OCI-LY3 (cell line): Measurements from ENCODE around the gene BABAM2.

Experiments
- H2AFZ ChIP-seq: fragments of 200-600, 300-600 bp; shearing (Covaris generic); 2 replicates; pipeline ENCODE4 v1.6.0; 2014; ENCODE audit warnings: antibody characterized with exemption, low read depth, low read length
- H3K27ac ChIP-seq: fragments of 200-600, 300-600 bp; sonication (generic); 2 replicates; pipeline ENCODE4 v1.5.1; 2014; ENCODE audit warnings: mild to moderate bottlenecking, low read length, moderate library complexity, mixed read lengths
- H3K27me3 ChIP-seq: fragments of 200-600, 300-600 bp; sonication (generic); 2 replicates; pipeline ENCODE4 v1.6.1; 2014; ENCODE audit warnings: low read depth, low read length, mixed read lengths
- H3K36me3 ChIP-seq: fragments of 200-600, 300-600 bp; sonication (generic); replicated peaks from 2 replicates; pipeline ENCODE3; 2014; ENCODE audit warnings: low read depth, low read length, mixed read lengths
- H3K4me1 ChIP-seq: fragments of 300-600, 200-600 bp; sonication (generic); 2 replicates; pipeline ENCODE4 v1.6.1; 2014; ENCODE audit warnings: low read length, mixed read lengths
- H3K4me2 ChIP-seq: fragments of 200-600, 300-600 bp; sonication (generic); 2 replicates; pipeline ENCODE4 v1.6.1; 2014; ENCODE audit warnings: low read length, mixed read lengths
- H3K4me3 ChIP-seq: fragments of 300-600, 200-600 bp; sonication (generic); 2 replicates; pipeline ENCODE4 v1.5.1; 2014; ENCODE audit warnings: antibody characterized with exemption, mild to moderate bottlenecking, low read length, moderate library complexity
- H3K79me2 ChIP-seq: fragments of 300-600, 200-600 bp; shearing (Covaris generic); 2 replicates; pipeline ENCODE4 v1.6.1; 2014; ENCODE audit warnings: mild to moderate bottlenecking, low read length, mixed read lengths
- H3K9ac ChIP-seq: fragments of 300-600, 200-600 bp; shearing (Covaris generic); 2 replicates; pipeline ENCODE4 v1.6.0; 2014; ENCODE audit warnings: mild to moderate bottlenecking, low read length, moderate library complexity
- H3K9me3 ChIP-seq: fragments of 200-600, 300-600 bp; shearing (Covaris generic); 2 replicates; pipeline ENCODE4 v1.6.1; 2014; ENCODE audit warnings: low read length, mixed read lengths; ENCODE audit not compliant: insufficient read depth
- H4K20me1 ChIP-seq: fragments of 200-600, 300-600 bp; sonication (generic); 2 replicates; pipeline ENCODE4 v1.6.1; 2016; ENCODE audit warnings: low read length, mixed read lengths; ENCODE audit not compliant: insufficient read depth
- CTCF ChIP-seq: fragments of 200-600, 300-600 bp; sonication (generic); IDR thresholded peaks from 2 replicates; pipeline ENCODE4 v1.5.1; 2014; ENCODE audit warnings: antibody characterized with exemption, low read length, low read depth
- EZH2phosphoT487 ChIP-seq: fragments of 200-600 bp; shearing (Covaris generic); IDR thresholded peaks from 2 replicates; pipeline ENCODE4 v1.6.1; 2018; ENCODE audit warnings: antibody characterized with exemption, mixed run types, low read depth

Gene BABAM2

GRCh38 chr2:28228434-28228995 is 338.0 kb downstream of the BABAM2 start:
- Histone ChIP-seq H3K27ac (no peak overlapping the region), H3K4me3 (no peak overlapping the region), H3K9ac (no peak overlapping the region), H3K4me1 (no peaks in the 10 kb centered on the region; the same call in 1 of the 2 replicates), H3K4me2 (no peak overlapping the region), H3K79me2 (no peaks in the 10 kb centered on the region), H3K9me3 (no peaks in the 10 kb centered on the region), H2AFZ (no peak overlapping the region), H3K36me3 (no peaks in the 10 kb centered on the region), H3K27me3 (no peaks in the 10 kb centered on the region), H4K20me1 (no peaks in the 10 kb centered on the region)
- TF ChIP-seq CTCF = no peak
- no peak for TF ChIP-seq EZH2phosphoT487

GRCh38 chr2:28231110-28231631 is 340.6 kb downstream of the BABAM2 start:
- Histone ChIP-seq H3K27me3 (no peaks in the 10 kb centered on the region), H3K9me3 (no peaks in the 10 kb centered on the region), H3K9ac (no peak overlapping the region), H2AFZ (no peak overlapping the region), H4K20me1 (no peaks in the 10 kb centered on the region), H3K79me2 (no peaks in the 10 kb centered on the region), H3K4me3 (no peak overlapping the region), H3K4me2 (no peak overlapping the region), H3K36me3 (no peaks in the 10 kb centered on the region), H3K27ac (no peak overlapping the region), H3K4me1 (no peaks in the 10 kb centered on the region; the same call in 1 of the 2 replicates)
- TF ChIP-seq CTCF (no peak), EZH2phosphoT487 (no peak)

GRCh38 chr2:28232295-28232694 is 341.8 kb downstream of the BABAM2 start:
- no peaks in the 10 kb centered on the region for H4K20me1 ChIP-seq
- H3K9me3 ChIP-seq = no peaks in the 10 kb centered on the region
- H3K4me2 ChIP-seq = no peak overlapping the region
- TF ChIP-seq CTCF (no peak), EZH2phosphoT487 (no peak)
- no peaks in the 10 kb centered on the region; the same call in 1 of the 2 replicates for H3K4me1 ChIP-seq
- H3K27ac ChIP-seq = no peak overlapping the region
- H3K27me3 ChIP-seq = no peaks in the 10 kb centered on the region
- no peak overlapping the region for H3K4me3 ChIP-seq
- no peaks in the 10 kb centered on the region for H3K79me2 ChIP-seq
- no peaks in the 10 kb centered on the region for H3K36me3 ChIP-seq
- H2AFZ ChIP-seq = no peak overlapping the region
- H3K9ac ChIP-seq = no peak overlapping the region

GRCh38 chr2:28233164-28233676 is 342.7 kb downstream of the BABAM2 start:
- H3K9ac ChIP-seq = no peak overlapping the region
- H3K36me3 ChIP-seq = no peaks in the 10 kb centered on the region
- no peaks in the 10 kb centered on the region for H3K27me3 ChIP-seq
- no peaks in the 10 kb centered on the region for H3K4me1 ChIP-seq
- TF ChIP-seq CTCF (no peak), EZH2phosphoT487 (no peak)
- H3K27ac ChIP-seq = no peak overlapping the region
- no peaks in the 10 kb centered on the region for H4K20me1 ChIP-seq
- H3K79me2 ChIP-seq = no peaks in the 10 kb centered on the region
- no peaks in the 10 kb centered on the region for H3K9me3 ChIP-seq
- H2AFZ ChIP-seq = no peak overlapping the region
- no peak overlapping the region for H3K4me3 ChIP-seq
- no peak overlapping the region for H3K4me2 ChIP-seq
